ENCODE data around the gene LCE2C. TPM values are rescaled to one million over a fixed set of nuclear protein-coding genes. Genes with fewer than 3 reads are reported as not detected.

The LCE2C gene, protein sequence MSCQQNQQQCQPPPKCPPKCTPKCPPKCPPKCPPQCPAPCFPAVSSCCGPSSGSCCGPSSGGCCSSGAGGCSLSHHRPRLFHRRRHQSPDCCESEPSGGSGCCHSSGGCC
- not detected for total RNA-seq

GRCh38 chr1:152674983-152675382 is at the start of gene LCE2C:
Gene LCE2C, plus strand, starts transcription at chr1:152675279. Its CDS starts 737 bp downstream, at chr1:152676016.

GRCh38 chr1:152663098-152663497 is 12.0 kb upstream of the LCE2C start, which contains the start of gene LCE2D:
Gene LCE2D, plus strand, starts transcription at chr1:152663380. Its CDS starts 726 bp downstream, at chr1:152664106.

GRCh38 chr1:152685823-152686222 is 10.7 kb downstream of the LCE2C start, which contains the start of gene LCE2B:
Gene LCE2B, plus strand, starts transcription at chr1:152686123. Its CDS starts 721 bp downstream, at chr1:152686844.

DNA sequence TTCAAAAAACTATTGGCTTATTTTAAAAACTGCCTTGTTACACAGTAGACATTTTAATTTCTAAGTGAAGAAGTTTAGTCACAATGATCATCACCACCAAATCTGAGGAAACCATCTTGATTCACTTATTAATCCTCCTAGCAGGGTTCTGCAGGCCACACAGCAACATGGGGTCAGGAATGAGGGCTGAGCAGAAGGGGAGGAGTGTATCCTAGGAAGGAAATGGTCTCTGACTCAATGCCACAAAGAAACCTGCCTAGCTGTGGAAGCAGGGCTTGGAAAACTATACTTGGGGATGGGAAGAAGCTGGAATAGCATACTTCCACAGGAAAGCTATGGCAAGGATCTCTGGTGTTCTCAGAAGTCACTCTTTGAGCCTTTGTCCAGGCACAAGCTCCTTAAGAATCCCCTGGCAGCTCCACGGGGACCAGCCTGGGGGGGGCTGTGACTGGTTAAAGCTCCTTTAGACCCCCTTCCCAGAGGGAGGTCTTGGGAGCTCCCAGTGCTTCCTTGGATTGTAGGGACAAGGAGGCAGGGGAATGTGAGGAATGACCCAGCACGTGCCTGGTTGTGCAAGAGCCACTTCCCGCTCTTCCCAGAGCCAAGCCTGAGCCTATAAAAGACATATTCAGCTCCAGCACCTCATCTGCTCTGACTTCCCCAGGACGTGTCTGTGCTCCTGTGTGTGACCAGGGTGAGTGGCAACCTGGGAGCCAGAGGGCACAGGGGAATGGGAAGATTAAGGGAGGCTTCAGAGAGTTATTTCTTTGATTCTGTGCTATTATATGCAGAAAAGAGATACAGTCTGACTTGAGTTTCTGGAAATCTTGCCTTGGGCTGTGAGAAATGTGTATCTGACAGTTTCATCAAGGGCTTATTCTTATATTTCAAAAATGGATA is 22.9 kb downstream of the LCE2C start, which contains the start of gene LCE2A:
Gene LCE2A, plus strand, starts transcription at position 645 of the 900 bp plus-strand sequence. CDS start 557 bp downstream, outside the sequence.

GRCh38 chr1:152707860-152708259 is 32.8 kb downstream of the LCE2C start, which contains the start of gene LCE4A:
Gene LCE4A, plus strand, starts transcription at chr1:152708160. Its CDS starts 916 bp downstream, at chr1:152709076.

Other genes with a start within 250 kb of the LCE2C start
- not detected for gene LCE5A, start 164.5 kb upstream of the LCE2C start, total RNA-seq
- not detected for gene CRCT1, start 160.8 kb upstream of the LCE2C start, total RNA-seq
- not detected for gene LCE3E, start 108.5 kb upstream of the LCE2C start, total RNA-seq
- gene LCE3D, start 94.8 kb upstream of the LCE2C start, total RNA-seq, result not detected
- gene LCE3C, start 75.0 kb upstream of the LCE2C start, total RNA-seq, result not detected
- not detected for gene LCE3B, start 61.5 kb upstream of the LCE2C start, total RNA-seq
- not detected for gene LCE3A, start 52.2 kb upstream of the LCE2C start, total RNA-seq
- not detected for gene LCE2D, start 11.9 kb upstream of the LCE2C start, total RNA-seq
- not detected for gene LCE2B, start 10.8 kb downstream of the LCE2C start, total RNA-seq
- gene LCE2A, start 23.1 kb downstream of the LCE2C start, total RNA-seq, result not detected
- gene LCE4A, start 32.9 kb downstream of the LCE2C start, total RNA-seq, result not detected
- gene KPRP, start 82.7 kb downstream of the LCE2C start, total RNA-seq, result not detected
- not detected for gene LCE1F, start 99.9 kb downstream of the LCE2C start, total RNA-seq
- gene LCE1E, start 111.0 kb downstream of the LCE2C start, total RNA-seq, result not detected
- not detected for gene LCE1D, start 121.4 kb downstream of the LCE2C start, total RNA-seq
- gene LCE1C, start 131.4 kb downstream of the LCE2C start, total RNA-seq, result not detected
- gene LCE1B, start 136.7 kb downstream of the LCE2C start, total RNA-seq, result not detected
- not detected for gene LCE1A, start 152.2 kb downstream of the LCE2C start, total RNA-seq
- not detected for gene LCE6A, start 167.6 kb downstream of the LCE2C start, total RNA-seq
- gene LCE7A, start 184.7 kb downstream of the LCE2C start, total RNA-seq, result not detected
- not detected for gene SMCP, start 203.0 kb downstream of the LCE2C start, total RNA-seq
- gene IVL, start 233.3 kb downstream of the LCE2C start, total RNA-seq, result 0.35 TPM